Superior temporal gyrus (tissue), 1 donor: ENCODE results near the gene PLCB1.
"Not testable (repeated sequence)": the region's sequence is repeated elsewhere in the genome, so short reads cannot be mapped to it uniquely, and the experiment has no call there.

Source experiments
- DNase-seq: peaks from one replicate; pipeline ENCODE4 v3.0.0-alpha.2; 2016; ENCODE audit errors: extremely low spot score

PLCB1 gene

GRCh38 chr20:8131598-8132483, at the start of gene PLCB1:
Gene PLCB1, plus strand, starts transcription at chr20:8132266. Its CDS starts 386 bp downstream, at chr20:8132652.
- peak; percentile 79 for DNase-seq

GRCh38 chr20:8082989-8083388, 49.1 kb upstream of the PLCB1 start:
- no peak for DNase-seq

- DNase-seq, result no peak
Measured at GRCh38 chr20:8089668-8090067, 42.4 kb upstream of the PLCB1 start.

GRCh38 chr20:8094415-8094818, 37.6 kb upstream of the PLCB1 start:
- peak; percentile 77 for DNase-seq

GRCh38 chr20:8094850-8095249, 37.2 kb upstream of the PLCB1 start:
- no peak for DNase-seq

- no peak for DNase-seq
Measured at GRCh38 chr20:8095648-8096572, 36.2 kb upstream of the PLCB1 start.

- no peak for DNase-seq
Measured at GRCh38 chr20:8097307-8097706, 34.8 kb upstream of the PLCB1 start.

- no peak for DNase-seq
Measured at GRCh38 chr20:8104252-8104651, 27.8 kb upstream of the PLCB1 start.

- DNase-seq, result not testable (repeated sequence)
Measured at GRCh38 chr20:8114612-8115011, 17.5 kb upstream of the PLCB1 start.

- DNase-seq, result no peak
Measured at GRCh38 chr20:8115436-8115835, 16.6 kb upstream of the PLCB1 start.

GRCh38 chr20:8116067-8116811, 15.8 kb upstream of the PLCB1 start:
- no peak for DNase-seq

- DNase-seq, result no peak
Measured at GRCh38 chr20:8117636-8118035, 14.4 kb upstream of the PLCB1 start.

- DNase-seq, result no peak
Measured at GRCh38 chr20:8118039-8118438, 14.0 kb upstream of the PLCB1 start.

GRCh38 chr20:8118760-8119159, 13.3 kb upstream of the PLCB1 start:
- no peak for DNase-seq

GRCh38 chr20:8121666-8122065, 10.4 kb upstream of the PLCB1 start:
- DNase-seq, result no peak

GRCh38 chr20:8124639-8125038, 7.4 kb upstream of the PLCB1 start:
- peak; percentile 3 for DNase-seq

GRCh38 chr20:8126181-8126580, 5.9 kb upstream of the PLCB1 start:
- DNase-seq, result no peak

- no peak for DNase-seq
Measured at GRCh38 chr20:8126841-8127378, 5.2 kb upstream of the PLCB1 start.

GRCh38 chr20:8127553-8128255, 4.4 kb upstream of the PLCB1 start:
- peak; percentile 6 for DNase-seq

- no peak for DNase-seq
Measured at GRCh38 chr20:8128291-8129060, 3.6 kb upstream of the PLCB1 start.
